GM18858 (cell line): ENCODE data around the gene ZFYVE28.
"Not testable (repeated sequence)": the region's sequence is repeated elsewhere in the genome, so short reads cannot be mapped to it uniquely, and the experiment has no call there.

Experiments used
- ATAC-seq: cut with Tn5 transposase; IDR thresholded peaks from one replicate; pipeline ENCODE4 v1.9.1; 2021; ENCODE audit not compliant: unreplicated experiment

ZFYVE28 gene

DNA sequence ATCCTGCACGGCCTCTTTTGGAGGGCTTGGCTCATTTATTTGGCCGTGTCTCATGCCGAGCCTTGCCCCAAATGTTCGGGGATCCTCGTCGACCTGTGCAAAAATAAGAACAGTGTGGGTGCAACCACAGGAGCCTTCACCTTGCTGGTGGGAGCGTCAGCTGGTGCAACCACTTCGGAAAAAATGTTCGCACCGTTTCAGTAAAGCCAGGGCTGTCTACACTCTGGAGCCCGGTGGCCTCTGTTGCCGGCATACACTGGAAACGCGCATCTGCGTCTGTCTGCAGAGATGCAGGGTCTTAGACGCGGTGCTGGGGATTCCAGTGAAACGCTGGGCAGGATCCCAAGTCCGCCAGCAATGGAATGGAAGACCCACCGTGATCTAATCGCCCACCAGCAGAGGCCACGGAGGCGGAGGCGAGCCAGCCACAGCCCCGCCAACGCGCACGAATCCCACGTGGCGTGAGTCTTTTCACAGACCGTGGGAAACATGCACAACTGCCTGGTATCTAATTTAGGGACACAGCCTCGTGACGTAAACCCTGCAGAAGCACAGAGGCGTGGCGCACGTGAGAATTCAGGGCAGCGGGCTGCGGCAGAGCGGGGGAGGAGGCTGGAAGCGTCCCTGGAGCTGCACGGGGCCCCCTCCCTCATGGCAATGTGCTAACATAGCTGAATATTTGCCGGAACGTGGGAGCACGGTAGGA, 142.7 kb downstream of the ZFYVE28 start:
- ATAC-seq = no peak

DNA sequence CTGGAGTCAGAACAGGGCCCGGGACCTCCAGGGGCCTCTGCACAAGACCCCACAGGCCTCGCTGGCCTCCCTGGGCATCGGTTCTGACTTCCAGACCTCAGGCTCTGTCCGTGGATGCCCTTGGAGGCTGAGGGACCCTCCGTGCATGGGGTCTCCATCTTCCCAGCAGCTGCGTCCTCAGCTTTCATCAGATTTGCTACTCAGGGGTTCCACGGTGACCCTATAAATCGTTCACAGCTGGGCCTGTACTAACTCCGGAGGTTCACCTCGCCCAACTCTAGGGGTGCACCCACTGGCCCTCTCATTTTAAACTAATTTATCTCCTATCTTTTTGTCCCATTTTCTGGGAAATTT, 143.4 kb downstream of the ZFYVE28 start:
- not testable (repeated sequence) for ATAC-seq

DNA sequence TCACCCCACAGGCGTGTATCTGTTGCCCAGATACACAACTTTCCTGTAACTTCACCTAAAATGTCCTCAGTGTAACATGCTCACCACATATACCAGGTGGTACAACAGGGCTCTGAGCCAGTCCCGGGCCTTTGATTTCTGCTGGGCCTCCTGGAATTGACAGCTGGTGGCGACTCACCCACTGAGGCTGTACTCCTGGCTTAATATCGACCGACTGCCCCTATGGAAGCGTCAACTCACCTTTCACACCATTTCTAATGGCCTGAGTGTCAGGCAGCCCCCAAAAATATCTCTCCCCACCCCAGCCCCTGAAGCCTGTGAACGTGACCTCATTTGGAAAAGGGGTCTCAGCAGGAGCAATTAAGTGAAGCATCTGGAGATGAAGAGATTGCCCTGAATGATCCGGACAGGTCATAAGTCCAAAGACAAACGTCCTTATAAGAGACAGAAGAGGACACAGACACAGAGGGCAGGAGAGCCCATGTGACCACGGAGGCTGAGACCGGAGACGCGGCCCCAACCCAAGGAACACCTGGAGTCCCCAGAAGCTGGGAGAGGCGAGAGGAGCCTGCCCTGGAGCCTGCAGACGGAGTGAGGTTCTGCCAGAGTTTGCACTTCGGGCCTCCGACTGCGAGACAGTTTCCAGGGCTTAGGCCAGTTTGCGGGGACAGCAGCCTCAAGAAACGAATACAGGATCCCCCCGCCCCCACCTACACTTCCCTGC, 144.0 kb downstream of the ZFYVE28 start:
- no peak for ATAC-seq

DNA sequence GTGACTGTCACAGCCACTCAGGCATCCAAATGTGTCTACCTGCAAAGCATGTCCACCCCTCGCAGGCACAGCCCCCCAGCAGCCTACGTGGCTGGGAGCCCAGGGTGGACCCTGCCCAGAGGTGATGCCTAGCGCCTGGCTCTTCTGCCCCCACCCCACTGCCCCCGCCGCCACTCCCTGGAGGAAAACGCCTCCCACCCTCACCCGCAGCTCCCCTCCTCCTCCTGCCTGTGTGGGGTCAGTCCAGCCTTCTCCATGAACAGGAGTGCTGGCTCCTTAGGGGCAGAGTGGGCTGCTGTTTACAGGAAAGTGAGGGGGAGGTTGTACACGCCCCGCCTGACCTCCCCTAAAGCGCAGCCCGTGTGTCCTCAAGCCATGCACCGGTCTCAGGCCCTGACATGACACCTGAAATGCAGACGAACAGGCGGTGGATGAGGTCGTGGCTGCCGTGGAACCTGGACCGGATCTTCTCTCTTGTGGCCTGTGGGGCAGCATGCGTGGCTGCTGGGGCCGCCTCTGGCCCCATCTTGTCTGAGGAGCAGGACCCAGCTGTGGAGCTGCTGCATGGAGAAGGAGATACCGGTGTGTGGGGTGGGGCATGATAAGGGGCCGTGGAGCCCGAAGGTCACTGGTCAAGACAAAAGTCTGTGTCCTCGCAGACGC, 144.7 kb downstream of the ZFYVE28 start:
- ATAC-seq = no peak

DNA sequence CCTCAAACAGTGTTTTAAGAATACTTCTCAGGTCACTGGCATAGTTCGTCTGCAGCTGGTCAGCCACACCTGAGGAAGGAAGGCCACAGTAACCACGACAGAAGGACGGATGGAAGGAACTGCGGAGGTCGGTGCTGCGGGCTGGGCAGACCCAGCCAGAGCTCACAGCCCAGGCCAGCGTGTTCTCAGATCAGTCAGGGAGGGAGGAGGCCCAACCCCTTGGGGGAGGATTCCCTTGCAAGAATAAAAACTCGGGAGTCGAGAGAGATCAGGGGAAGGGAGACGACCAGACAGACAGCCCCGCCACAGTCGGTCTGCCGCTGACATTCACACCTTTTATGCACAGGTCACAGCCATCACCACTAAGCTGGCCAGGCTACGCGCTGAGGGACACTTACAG, 145.2 kb downstream of the ZFYVE28 start:
- no peak for ATAC-seq

DNA sequence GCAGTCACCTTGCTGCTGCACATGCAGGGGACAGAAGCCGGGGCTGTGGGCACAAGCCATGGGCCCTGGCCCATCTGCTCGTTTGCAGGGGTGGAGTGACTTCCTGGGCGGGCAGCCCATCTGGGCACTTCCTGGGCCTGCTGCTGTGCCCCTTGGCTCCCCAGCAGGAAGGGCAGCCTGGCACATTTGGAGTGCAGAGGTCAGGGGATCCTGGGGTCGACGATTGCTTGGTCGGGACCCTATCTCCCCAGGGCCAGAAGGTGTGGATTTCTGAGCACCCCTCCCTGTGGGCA, 145.7 kb downstream of the ZFYVE28 start:
- no peak for ATAC-seq

DNA sequence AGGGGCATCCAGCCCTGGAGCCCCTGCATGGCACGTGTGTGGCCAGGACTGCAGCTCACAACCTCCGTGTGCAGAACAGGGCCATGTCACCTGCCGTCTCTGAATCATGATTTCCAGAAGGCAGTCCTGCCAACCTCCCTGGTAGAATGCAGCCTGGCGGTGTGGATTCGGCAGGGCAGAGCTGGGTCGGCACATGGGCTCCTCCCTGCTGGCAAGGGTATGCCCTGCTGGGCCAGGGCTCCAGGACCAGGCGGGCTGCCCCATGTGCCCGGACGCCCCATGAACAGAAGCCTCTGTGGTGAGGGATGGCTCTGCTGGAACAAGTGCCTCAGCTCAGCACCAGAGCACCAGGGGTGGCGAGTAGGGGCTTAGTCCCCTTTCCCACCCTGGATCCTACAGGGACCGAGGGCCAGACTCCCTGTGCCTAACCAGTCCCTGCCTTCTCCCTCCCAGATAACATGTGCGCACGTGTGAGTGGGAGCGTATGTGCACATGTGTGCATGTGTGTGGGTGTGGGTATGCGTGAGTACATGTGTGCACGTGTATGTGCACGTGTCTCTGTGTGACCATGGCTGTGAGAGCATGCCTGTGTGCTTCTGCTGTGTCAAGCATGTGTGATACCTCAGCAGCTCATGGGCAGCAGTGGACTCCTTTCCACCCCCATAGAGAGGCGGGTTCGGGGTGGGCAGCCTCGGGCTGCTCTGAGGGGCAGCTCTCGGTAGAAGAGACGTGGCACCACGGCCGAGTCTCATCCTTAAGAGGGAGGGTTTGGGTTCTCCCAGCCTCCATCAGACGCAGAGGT, 146.2 kb downstream of the ZFYVE28 start:
- ATAC-seq = no peak

DNA sequence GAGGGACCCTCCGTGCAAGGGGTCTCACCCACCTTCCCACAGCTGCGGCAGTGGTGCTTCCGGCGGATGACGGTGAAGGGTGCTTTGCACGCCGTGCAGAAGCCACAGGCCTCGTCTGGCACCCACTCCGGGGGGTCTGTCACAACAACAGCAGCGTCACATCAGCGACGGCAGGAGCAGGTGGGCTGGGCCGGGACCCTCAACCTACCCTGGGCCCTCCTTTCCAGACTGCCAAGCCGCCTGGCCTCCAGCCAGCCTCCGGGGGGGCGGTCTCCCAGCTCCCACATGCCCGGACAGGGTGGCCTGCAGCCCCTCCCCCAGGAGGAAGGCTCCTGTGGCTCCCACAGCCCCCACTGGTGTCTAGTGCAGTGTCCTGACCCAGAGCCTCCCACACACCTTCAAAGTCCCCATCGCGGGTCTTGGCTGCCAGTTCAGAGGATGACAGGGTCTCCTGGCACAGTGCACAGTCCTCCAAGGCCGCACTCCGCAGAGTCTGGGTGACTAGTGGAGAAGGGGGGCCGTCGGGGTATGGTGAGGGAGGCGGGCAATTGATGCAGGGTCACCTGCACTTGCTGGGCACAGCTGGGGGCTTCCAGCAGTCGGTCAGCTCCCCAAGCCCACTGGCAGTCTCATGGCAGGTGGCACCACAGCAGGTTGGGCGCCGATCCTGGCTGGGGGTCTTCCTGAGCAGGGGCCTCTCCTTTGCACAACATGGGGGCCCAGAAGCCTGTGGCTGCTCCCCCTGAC, 147.0 kb downstream of the ZFYVE28 start:
- ATAC-seq = no peak

DNA sequence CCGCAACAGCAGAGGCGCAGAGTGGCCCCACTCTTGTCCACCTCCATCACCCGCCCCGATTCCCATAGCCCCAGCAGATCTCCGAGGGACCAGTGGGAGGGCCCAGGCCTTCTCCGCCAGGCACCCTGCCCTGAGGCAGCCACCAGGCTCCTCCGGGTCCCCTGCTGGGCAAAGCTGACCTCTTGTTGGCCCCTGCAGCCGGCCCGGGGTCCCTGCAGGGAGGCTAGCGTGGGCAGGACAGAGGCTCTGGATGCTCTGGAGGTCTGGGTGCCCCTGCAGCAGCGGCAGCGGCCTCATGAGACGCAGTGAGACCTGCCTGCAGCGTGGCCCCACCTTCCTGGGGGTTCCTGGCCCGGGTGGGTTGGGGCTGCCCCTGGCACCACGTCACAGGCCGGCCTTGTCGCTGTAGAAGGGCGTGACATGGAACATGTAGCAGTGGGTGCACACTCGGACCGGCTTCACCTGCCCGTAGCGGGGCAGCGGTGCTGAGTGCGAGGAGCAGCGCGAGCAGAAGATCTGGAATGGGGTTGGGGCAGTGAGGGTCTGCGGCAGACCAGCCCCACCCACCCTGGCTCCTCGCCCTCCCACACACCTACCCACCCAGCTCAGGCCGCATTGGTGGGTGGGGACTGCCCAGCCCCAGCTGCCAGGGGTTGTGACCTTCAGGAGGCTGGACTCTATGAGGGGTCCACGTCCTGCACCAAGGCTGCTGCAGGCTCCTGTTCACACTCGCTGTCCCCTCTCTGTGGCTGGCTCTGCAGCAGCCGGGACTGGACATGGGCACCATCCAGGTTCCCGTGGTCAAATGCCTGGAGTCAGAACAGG, 147.9 kb downstream of the ZFYVE28 start:
- ATAC-seq = no peak

DNA sequence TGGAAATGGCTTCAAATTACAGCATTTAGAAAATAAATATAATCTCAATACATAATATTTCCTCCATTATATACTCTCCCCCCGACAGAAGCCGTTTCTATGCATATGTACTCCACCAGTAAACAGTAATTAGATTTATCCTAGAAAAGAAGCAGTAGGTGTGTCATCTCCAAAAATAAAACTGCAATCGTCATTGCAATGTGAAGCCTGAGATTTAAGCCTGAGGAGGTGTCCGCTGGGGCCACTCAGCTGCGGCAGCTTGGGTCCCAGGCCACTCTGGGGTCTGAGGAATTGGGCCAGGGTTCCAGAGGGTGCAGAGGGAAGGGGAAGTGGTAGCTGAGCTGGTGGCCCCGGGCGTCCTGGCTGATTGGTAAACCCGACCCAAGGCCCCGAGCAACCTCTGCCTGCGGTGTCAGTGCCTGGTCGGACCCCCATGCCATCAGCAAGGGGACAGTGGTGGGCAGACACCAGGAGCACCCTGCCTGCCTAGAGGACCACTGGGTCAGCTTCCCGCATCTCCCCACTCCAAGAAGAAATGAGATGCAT, 148.8 kb downstream of the ZFYVE28 start:
- no peak for ATAC-seq

DNA sequence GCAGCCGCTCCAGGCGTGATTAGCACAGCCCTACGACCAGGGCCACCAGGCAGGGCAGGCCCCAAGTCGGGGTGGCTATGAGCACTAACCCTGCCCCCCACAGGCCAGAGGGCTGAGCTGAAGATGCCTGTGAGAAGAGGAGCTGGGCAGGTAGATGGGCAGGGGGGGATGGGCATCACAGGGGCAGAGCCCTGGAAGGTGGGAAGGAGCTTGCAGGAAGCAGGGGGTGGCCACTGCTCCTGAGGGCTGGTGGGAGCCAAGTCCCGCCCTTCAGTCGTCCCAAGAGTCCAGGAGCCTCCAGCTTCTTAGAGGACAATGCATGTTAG, 149.3 kb downstream of the ZFYVE28 start:
- ATAC-seq = no peak

DNA sequence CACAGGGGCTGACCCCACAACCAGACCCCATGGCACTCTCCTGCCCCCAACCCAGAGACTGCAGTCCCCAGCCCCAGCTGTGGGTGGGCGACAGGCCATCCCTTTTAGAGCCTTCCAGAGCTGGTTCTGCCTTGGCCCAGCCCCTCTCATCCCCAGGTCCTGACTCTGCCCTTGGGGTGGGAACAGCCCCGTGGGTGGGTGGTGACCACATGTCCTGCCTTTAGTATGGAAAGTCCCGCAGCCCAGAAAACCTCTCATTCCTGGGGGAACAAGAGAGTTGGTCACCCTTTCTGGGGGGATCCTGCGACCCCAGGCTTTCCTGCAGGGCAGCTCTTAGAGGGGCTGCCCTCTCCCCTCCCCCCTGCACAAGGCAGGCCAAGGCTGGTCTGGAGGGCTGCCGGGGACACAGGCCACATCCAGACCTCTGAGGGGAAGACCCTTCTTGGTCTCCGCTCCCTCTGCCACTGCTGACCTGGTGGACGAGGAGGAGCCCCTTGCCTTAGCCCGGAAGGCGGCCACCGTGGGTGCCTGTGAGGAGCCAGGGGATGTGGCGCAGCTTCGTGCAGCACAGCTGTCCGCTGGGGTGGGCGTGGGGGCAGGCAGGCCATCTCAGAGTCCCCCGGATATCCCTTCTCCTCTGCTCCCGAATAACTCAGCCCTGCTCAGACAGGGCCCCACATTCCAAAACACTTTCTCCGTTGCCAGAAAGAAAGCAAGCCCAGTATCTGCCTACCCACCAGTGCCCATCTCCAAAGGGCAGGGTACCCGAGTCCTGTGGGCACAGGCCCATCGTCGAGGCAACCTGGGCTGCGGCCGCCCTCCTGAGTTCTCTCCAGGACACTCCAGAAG, 149.9 kb downstream of the ZFYVE28 start:
- ATAC-seq = no peak

DNA sequence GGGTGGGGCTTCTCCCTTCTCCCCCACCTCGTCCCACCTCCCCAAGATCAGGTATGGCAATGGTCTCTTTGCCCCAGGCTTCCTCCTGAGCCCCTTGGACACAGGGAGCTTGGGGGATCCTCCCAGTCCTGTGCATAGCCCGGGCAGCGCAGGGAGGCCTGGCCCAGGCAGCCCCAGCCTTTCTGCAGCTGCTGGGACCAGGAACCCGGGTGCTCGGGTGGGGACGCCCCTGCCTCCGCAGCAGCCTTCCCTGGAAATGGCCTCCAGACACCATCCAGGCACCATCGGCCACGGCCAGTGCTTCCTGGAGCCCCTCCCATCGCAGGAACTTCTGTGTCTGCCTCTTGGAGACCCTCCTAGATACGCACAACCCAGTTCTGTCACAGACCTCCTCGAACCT, 150.6 kb downstream of the ZFYVE28 start:
- no peak for ATAC-seq

DNA sequence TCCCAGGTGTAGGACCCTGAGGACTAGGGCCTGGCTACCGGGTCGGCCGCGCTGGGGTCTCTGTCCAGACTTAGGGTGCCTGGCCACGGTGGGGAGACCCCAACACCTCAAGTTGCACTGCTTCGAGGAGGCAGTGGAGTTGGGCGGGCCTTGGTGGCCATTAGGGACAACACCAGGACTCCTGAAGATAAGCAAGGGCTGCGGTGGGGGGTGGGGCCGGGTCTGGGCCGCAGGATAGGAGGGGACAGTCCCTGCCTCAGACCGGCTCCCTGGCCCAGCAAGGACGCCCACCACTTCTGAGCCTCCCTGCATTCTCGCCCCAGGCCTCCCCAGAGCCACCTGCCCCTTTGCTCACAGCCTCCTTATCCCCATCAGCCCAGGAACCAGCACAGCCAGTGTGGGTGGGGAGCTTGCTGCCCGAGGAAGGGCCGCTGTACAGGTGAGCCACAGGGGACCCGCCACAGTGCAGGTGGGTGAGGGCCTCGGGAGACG, 151.1 kb downstream of the ZFYVE28 start:
- ATAC-seq = no peak

DNA sequence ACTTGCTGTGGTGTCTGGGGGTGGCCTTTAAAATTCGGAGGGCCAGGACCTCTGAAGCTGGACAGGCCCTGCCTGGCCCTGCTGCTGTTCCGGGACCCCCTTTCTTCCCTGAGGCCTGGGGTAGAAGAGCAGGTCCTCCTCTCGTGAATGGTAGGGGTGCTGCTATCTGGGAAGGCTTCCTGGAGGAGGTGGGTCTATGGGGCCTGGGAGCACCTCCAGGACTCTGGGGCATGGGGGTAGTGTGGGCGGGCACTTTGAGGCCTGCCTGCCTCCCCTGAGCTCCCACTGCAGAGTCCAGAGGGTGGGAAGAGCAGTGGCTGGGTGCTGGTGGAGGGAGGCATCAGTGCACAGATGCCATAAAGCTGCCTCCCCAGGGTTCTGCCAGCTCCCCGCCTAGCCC, 151.6 kb downstream of the ZFYVE28 start:
- ATAC-seq = no peak

DNA sequence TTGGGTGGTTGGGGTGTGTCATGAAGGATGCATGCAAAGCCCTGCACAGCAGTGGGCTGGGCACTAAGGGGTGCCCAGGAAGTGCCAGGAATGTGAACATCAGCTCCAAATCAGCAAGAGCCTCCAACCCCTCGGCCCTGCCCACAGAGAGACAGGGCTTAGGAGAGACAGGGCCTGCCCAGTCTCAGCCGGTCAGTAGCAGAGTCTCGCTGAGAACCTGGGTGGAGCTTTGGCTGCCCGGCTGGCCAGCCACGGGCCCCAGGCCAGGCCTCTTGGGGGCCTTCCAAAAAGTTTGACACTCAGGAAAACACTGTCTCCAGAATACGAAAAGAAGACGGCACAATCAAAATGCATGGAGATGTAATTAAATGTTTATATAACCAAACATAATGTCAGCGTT, 152.3 kb downstream of the ZFYVE28 start:
- ATAC-seq = no peak

DNA sequence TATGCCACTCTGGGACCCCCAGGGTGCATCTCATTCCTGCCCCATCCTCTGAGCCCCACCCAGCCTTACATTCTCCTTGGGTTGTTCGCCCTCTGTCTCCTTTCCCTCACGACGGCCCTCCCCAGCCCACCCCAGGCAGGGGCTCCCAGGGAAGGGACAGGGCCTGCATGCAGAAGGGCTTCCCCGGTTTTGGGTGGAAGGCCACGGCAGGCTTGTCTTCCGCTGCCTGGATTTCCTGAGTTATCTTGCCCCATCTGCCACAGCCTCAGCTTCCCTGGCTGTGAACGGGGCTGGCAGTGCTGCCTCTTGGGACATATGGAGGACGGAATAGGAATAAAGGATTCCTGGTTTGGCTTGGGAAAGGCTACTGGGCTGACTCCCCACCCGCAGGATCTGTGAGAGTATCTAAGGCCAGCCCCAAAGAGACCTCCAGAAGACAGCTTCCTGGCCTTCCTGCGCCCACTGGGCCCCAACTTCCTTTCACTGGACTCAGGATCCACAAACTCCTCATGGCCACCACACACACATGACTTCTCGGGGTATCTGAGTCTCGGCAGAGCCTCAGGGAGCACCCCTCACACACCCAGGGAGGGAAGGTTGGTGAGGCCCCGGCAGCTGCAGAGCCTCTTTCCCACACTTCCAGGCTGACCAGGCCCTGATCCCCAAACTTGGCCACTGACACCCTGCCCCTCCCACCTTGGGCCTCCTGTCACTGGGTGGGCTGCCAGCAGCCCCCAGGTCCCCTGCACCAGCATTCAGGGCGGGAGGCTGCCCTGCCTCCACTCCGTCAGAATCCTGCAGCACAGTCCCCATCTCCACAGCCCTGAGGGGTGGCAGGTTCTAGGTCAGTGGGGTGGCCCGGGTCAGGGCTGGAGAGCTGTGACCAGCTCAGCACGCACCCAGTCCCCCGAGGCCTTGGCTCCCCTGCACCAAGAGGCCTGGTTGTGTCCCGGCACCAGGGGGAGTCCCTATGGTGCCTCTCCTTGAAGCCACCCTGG, 153.0 kb downstream of the ZFYVE28 start:
- ATAC-seq = no peak
